ENCODE measurements around the gene LY86. TPM values are rescaled to one million over a fixed set of nuclear protein-coding genes. Genes with fewer than 3 reads are reported as not detected.

The LY86 gene
- total and polyA plus RNA-seq, 2 donors (not counting 1 experiment from before 2014, with no cell fraction given) = not detected

- no peaks in the 10 kb centered on the region for H3K27me3 ChIP-seq (ENCODE audit: control insufficient read depth, insufficient read depth, low read length)
- no peak overlapping the region for H2AFZ ChIP-seq (ENCODE audit: low read length)
- no peak overlapping the region for H3K4me2 ChIP-seq (ENCODE audit: extremely low read depth, insufficient read depth, low read length)
- no peak for TF ChIP-seq EZH2 (IDR thresholded peaks at IDR 0.05; ENCODE audit: low read length, missing control alignments)
- TF ChIP-seq CTCF (conservative IDR thresholded peaks at IDR 0.05 in 1 of 2, IDR thresholded peaks at IDR 0.05 in 1 of 2; ENCODE audit: low read depth in 1 of 2, low read length in 2 of 2) = no peak
- H3K9ac ChIP-seq (ENCODE audit: insufficient read depth, low read length) = no peak overlapping the region
- no peaks in the 10 kb centered on the region for H3K4me1 ChIP-seq (ENCODE audit: control insufficient read depth, extremely low read depth, insufficient read depth, low read length)
- no peaks in the 10 kb centered on the region for H3K9me3 ChIP-seq (ENCODE audit: control insufficient read depth, insufficient read depth, low read depth, low read length)
- H3K36me3 ChIP-seq (ENCODE audit: control insufficient read depth, insufficient read depth, low read length) = no peaks in the 10 kb centered on the region
- no peaks in the 10 kb centered on the region for H3K79me2 ChIP-seq (ENCODE audit: control insufficient read depth, insufficient read depth, low read length)
- H3K27ac ChIP-seq (ENCODE audit: insufficient read depth, low read length) = no peak overlapping the region
- no peaks in the 10 kb centered on the region for H4K20me1 ChIP-seq (ENCODE audit: control insufficient read depth, extremely low read depth, insufficient read depth, low read length)
- H3K4me3 ChIP-seq (replicated peaks in 1 of 4; ENCODE audit: control extremely low read depth in 1 of 4, insufficient read depth in 1 of 4, low read depth in 3 of 4, low read length in 4 of 4) = no peak overlapping the region
- no peak for DNase-seq (ENCODE audit: low read depth in 2 of 2)
Observed at GRCh38 chr6:6661191-6661590, 72.7 kb downstream of the LY86 start.

- H3K27me3 ChIP-seq (ENCODE audit: control insufficient read depth, insufficient read depth, low read length) = no peaks in the 10 kb centered on the region
- H4K20me1 ChIP-seq (ENCODE audit: control insufficient read depth, extremely low read depth, insufficient read depth, low read length) = no peaks in the 10 kb centered on the region
- H3K9me3 ChIP-seq (ENCODE audit: control insufficient read depth, insufficient read depth, low read depth, low read length) = no peaks in the 10 kb centered on the region
- H3K4me1 ChIP-seq (ENCODE audit: control insufficient read depth, extremely low read depth, insufficient read depth, low read length) = no peaks in the 10 kb centered on the region
- DNase-seq (ENCODE audit: low read depth in 2 of 2) = peak in 1 of 2 donors; percentile 58
- H2AFZ ChIP-seq (ENCODE audit: low read length) = no peak overlapping the region
- H3K27ac ChIP-seq (ENCODE audit: insufficient read depth, low read length) = no peak overlapping the region
- H3K36me3 ChIP-seq (ENCODE audit: control insufficient read depth, insufficient read depth, low read length) = no peaks in the 10 kb centered on the region
- TF ChIP-seq CTCF (conservative IDR thresholded peaks at IDR 0.05 in 1 of 2, IDR thresholded peaks at IDR 0.05 in 1 of 2; ENCODE audit: low read depth in 1 of 2, low read length in 2 of 2) = no peak
- TF ChIP-seq EZH2 (IDR thresholded peaks at IDR 0.05; ENCODE audit: low read length, missing control alignments) = no peak
- H3K4me2 ChIP-seq (ENCODE audit: extremely low read depth, insufficient read depth, low read length) = no peak overlapping the region
- H3K79me2 ChIP-seq (ENCODE audit: control insufficient read depth, insufficient read depth, low read length) = no peaks in the 10 kb centered on the region
- H3K4me3 ChIP-seq (replicated peaks in 1 of 4; ENCODE audit: control extremely low read depth in 1 of 4, insufficient read depth in 1 of 4, low read depth in 3 of 4, low read length in 4 of 4) = no peak overlapping the region
- H3K9ac ChIP-seq (ENCODE audit: insufficient read depth, low read length) = no peak overlapping the region
Observed at GRCh38 chr6:6661684-6662083, 73.2 kb downstream of the LY86 start.

- Histone ChIP-seq H3K4me3 (replicated peaks in 1 of 4; ENCODE audit: control extremely low read depth in 1 of 4, insufficient read depth in 1 of 4, low read depth in 3 of 4, low read length in 4 of 4) (no peak overlapping the region), H3K9ac (ENCODE audit: insufficient read depth, low read length) (no peak overlapping the region), H3K27me3 (ENCODE audit: control insufficient read depth, insufficient read depth, low read length) (no peaks in the 10 kb centered on the region), H3K4me1 (ENCODE audit: control insufficient read depth, extremely low read depth, insufficient read depth, low read length) (no peaks in the 10 kb centered on the region), H3K4me2 (ENCODE audit: extremely low read depth, insufficient read depth, low read length) (no peak overlapping the region), H2AFZ (ENCODE audit: low read length) (no peak overlapping the region), H3K27ac (ENCODE audit: insufficient read depth, low read length) (no peak overlapping the region), H3K9me3 (ENCODE audit: control insufficient read depth, insufficient read depth, low read depth, low read length) (no peaks in the 10 kb centered on the region), H3K79me2 (ENCODE audit: control insufficient read depth, insufficient read depth, low read length) (no peaks in the 10 kb centered on the region), H3K36me3 (ENCODE audit: control insufficient read depth, insufficient read depth, low read length) (no peaks in the 10 kb centered on the region), H4K20me1 (ENCODE audit: control insufficient read depth, extremely low read depth, insufficient read depth, low read length) (no peaks in the 10 kb centered on the region)
- no peak for DNase-seq (ENCODE audit: low read depth in 2 of 2)
- TF ChIP-seq CTCF (conservative IDR thresholded peaks at IDR 0.05 in 1 of 2, IDR thresholded peaks at IDR 0.05 in 1 of 2; ENCODE audit: low read depth in 1 of 2, low read length in 2 of 2) = no peak
- no peak for TF ChIP-seq EZH2 (IDR thresholded peaks at IDR 0.05; ENCODE audit: low read length, missing control alignments)
Observed at GRCh38 chr6:6663421-6664135, 75.1 kb downstream of the LY86 start.
